K562 (cell line): Measurements from ENCODE around the gene C5orf47. TPM values are rescaled to one million over a fixed set of nuclear protein-coding genes. Genes with fewer than 3 reads are reported as not detected.
A peak's percentile ranks its signal among the peaks of the same experiment; 100 is the strongest.

Source experiments
- ATAC-seq: fragments of 200-7000 bp; cut with Tn5 transposase; 3 replicates; pipeline ENCODE4 v1.9.1; 2020; ENCODE audit warnings: moderate library complexity
- BruUV-seq: library from RNA; stranded (reverse); fragments of 400-500 nt; replicated peaks from 2 replicates; lab custom pipeline; 2021; lab: Mats Ljungman, UMichigan
- CTCF ChIA-PET: fragments of 300-600 bp; formaldehyde crosslinking; extraction: SDS; loops from one replicate; lab custom pipeline; 2021; ENCODE audit warnings: low intra/inter-chr PET ratio; lab: Yijun Ruan, JAX
- POLR2A ChIA-PET: fragments of 300-600, 350-650 bp; sonication (Branson Sonifier 250); formaldehyde crosslinking; extraction: SDS; loops from one replicate; lab custom pipeline; 2021; ENCODE audit warnings: antibody characterized with exemption, inconsistent platforms; lab: Yijun Ruan, JAX
- DNase-seq, 4 experiments: peaks; one replicate each; pipeline versions ENCODE4 v3.0.0 to v3.0.0-alpha.2; 2011 to 2018; ENCODE audit warnings: low spot score in 3 of 4, mixed read lengths in 3 of 4; ENCODE audit errors: extremely low read depth in 1 of 4
- FAIRE-seq: peaks from 2 replicates; lab custom pipeline; 2011; peaks lifted over from hg19 to GRCh38; lab: Jason Lieb, UNC
- H2AFZ ChIP-seq: 2 replicates; pipeline ENCODE4 v1.6.0; 2011; ENCODE audit warnings: low read depth, low read length, control low read depth, inconsistent platforms
- H3K27ac ChIP-seq: fragments of 200-600 bp; 3 replicates; pipeline ENCODE4 v1.8.0; 2011; ENCODE audit warnings: low read depth, mild to moderate bottlenecking, control low read depth, inconsistent platforms, low read length, moderate library complexity, mixed read lengths; ENCODE audit errors: extremely low read depth
- H3K27me3 ChIP-seq, 2 experiments: fragments of 300-600 bp in 1 of 2; 2 replicates in 1 of 2; 3 replicates in 1 of 2; pipeline versions ENCODE4 v1.6.0 to v1.8.0; 2011; ENCODE audit warnings: inconsistent platforms in 2 of 2, low read length in 2 of 2, mild to moderate bottlenecking in 1 of 2, mixed read lengths in 1 of 2, moderate library complexity in 1 of 2; ENCODE audit not compliant: control insufficient read depth in 2 of 2, insufficient read depth in 2 of 2
- H3K36me3 ChIP-seq: fragments of 300-600 bp; 3 replicates; pipeline ENCODE4 v1.8.0; 2011; ENCODE audit warnings: mild to moderate bottlenecking, low read length, inconsistent platforms; ENCODE audit not compliant: control insufficient read depth, insufficient read depth
- H3K4me1 ChIP-seq, 2 experiments: fragments of 200-600 bp in 1 of 2; replicated peaks in 1 of 2; 2 replicates in 1 of 2; 3 replicates in 1 of 2; pipeline versions ENCODE4 v1.5.1 to v1.8.0; 2011; ENCODE audit warnings: inconsistent platforms in 2 of 2, low read length in 2 of 2, mild to moderate bottlenecking in 1 of 2, mixed read lengths in 1 of 2, moderate library complexity in 1 of 2; ENCODE audit not compliant: control insufficient read depth in 2 of 2, insufficient read depth in 2 of 2
- H3K4me2 ChIP-seq: 2 replicates; pipeline ENCODE4 v1.6.1; 2011; ENCODE audit warnings: low read length, control low read depth, inconsistent platforms, mixed read lengths; ENCODE audit not compliant: insufficient read depth
- H3K4me3 ChIP-seq: fragments of 200-600 bp; sonication (generic), shearing (Covaris generic); 2 replicates; pipeline ENCODE4 v1.5.1; 2016; ENCODE audit warnings: control low read depth, inconsistent platforms
- H3K79me2 ChIP-seq: fragments of 200-600 bp; 3 replicates; pipeline ENCODE4 v1.8.0; 2011; ENCODE audit warnings: low read length, inconsistent platforms; ENCODE audit not compliant: control insufficient read depth, insufficient read depth
- H3K9ac ChIP-seq, 2 experiments: 2 replicates each; pipeline versions ENCODE4 v1.6.0 to v1.6.1; 2011; ENCODE audit warnings: low read depth in 2 of 2, low read length in 2 of 2, control low read depth in 1 of 2, inconsistent platforms in 1 of 2, mild to moderate bottlenecking in 1 of 2, mixed read lengths in 1 of 2; ENCODE audit not compliant: insufficient read depth in 1 of 2
- H3K9me1 ChIP-seq: one replicate; pipeline ENCODE4 v1.6.0; 2011; ENCODE audit warnings: inconsistent platforms, mild to moderate bottlenecking, low read length, moderate library complexity; ENCODE audit not compliant: control insufficient read depth, insufficient read depth
- H3K9me3 ChIP-seq: replicated peaks from 2 replicates; pipeline ENCODE4 v1.5.1; 2011; ENCODE audit warnings: low read depth, low read length, inconsistent platforms; ENCODE audit not compliant: control insufficient read depth, insufficient read depth
- H4K20me1 ChIP-seq: replicated peaks from 2 replicates; pipeline ENCODE4 v1.6.1; 2011; ENCODE audit warnings: low read length, inconsistent platforms, mixed read lengths; ENCODE audit not compliant: control insufficient read depth, insufficient read depth
- BCOR ChIP-seq: fragments of 450-650 bp; IDR thresholded peaks from 2 replicates; pipeline ENCODE4 v1.6.1; 2016
- CSDE1 ChIP-seq, 2 experiments: fragments of 450-650 bp; IDR thresholded peaks; 2 replicates each; pipeline ENCODE4 v1.6.1; 2016; ENCODE audit warnings: mild to moderate bottlenecking in 1 of 2
- KDM1A ChIP-seq, 2 experiments: fragments of 450-650 bp; IDR thresholded peaks; 2 replicates each; pipeline ENCODE4 v1.6.1; 2016; ENCODE audit warnings: mild to moderate bottlenecking in 2 of 2
- RBM25 ChIP-seq: fragments of 200-400 bp; formaldehyde crosslinking; IDR thresholded peaks from 2 replicates; pipeline ENCODE4 v1.6.1; 2018; ENCODE audit warnings: low read length, low read depth, moderate library complexity; ENCODE audit not compliant: severe bottlenecking
- RCOR1 ChIP-seq, 2 experiments: IDR thresholded peaks; 2 replicates each; pipeline ENCODE4 v1.6.1; 2012; ENCODE audit warnings: low read depth in 2 of 2, low read length in 2 of 2, borderline replicate concordance in 1 of 2, improper control_type of control experiment in 1 of 2
- YBX1 ChIP-seq: fragments of 450-650 bp; IDR thresholded peaks from 2 replicates; pipeline ENCODE4 v1.7.1; 2016; ENCODE audit warnings: mild to moderate bottlenecking
- ZBTB34 ChIP-seq: fragments of 250-450 bp; sonication (Bioruptor Pico); IDR thresholded peaks from 2 replicates; pipeline ENCODE4 v1.8.0; 2021; ENCODE audit warnings: mild to moderate bottlenecking, moderate library complexity
- WGBS: fragments of 100-300 bp; shearing (Covaris generic); methylation state at CpG from one replicate; pipeline ENCODE4 v1.1.6; 2016; ENCODE audit warnings: low coverage, mixed read lengths; ENCODE audit not compliant: insufficient coverage; ENCODE audit errors: missing lambda C conversion rate; 5-methylcytosine and 5-hydroxymethylcytosine counted together
- in situ Hi-C: fragments of 300-500 bp; cut with MboI; formaldehyde crosslinking; loops from 4 replicates; pipeline ENCODE4 v1.15.0; 2018; ENCODE audit warnings: inconsistent platforms, mixed read lengths
- intact Hi-C: fragments of 100-400 bp; cut with micrococcal nuclease; formaldehyde crosslinking; loops from 2 replicates; pipeline ENCODE4 v1.14.2; 2022
- polyA plus RNA-seq, 8 experiments: library from polyadenylated mRNA; depleted of rRNA in 4 of 8; stranded (reverse) in 5 of 8; unstranded in 3 of 8; fragments of >200 nt; fragmentation: Nextera tagmentation in 2 of 8; fragmentation: Illumina TruSeq in 1 of 8; extraction: Ambion mirVana in 2 of 8; extraction: Trizol in 1 of 8; gene quantifications; 2 replicates each; pipeline versions ENCODE4 v1.2.1 to v1.2.3, GENCODE V29; 2011 to 2014; ENCODE audit warnings: inconsistent platforms in 1 of 8, missing spikeins in 1 of 8
- total RNA-seq, 7 experiments: library from RNA; depleted of rRNA in 6 of 7; stranded (reverse); fragments of >200 nt in 6 of 7; fragmentation: Illumina TruSeq in 2 of 7; extraction: Trizol in 2 of 7; gene quantifications; 2 replicates each; pipeline versions ENCODE4 v1.2.1 to v1.2.3, GENCODE V29; 2011 to 2021; ENCODE audit warnings: low replicate concordance in 1 of 7
- TF ChIP-seq, protein P1 (sequence below), 3 experiments: IDR thresholded peaks in 2 of 3; conservative IDR thresholded peaks in 1 of 3; 2 replicates each; pipeline ENCODE4 v1.5.1; 2011 to 2012; ENCODE audit warnings: low read length in 3 of 3, mild to moderate bottlenecking in 3 of 3, control low read depth in 2 of 3, improper control_type of control experiment in 1 of 3, inconsistent platforms in 1 of 3, low read depth in 1 of 3, mixed read lengths in 1 of 3, moderate library complexity in 1 of 3; ENCODE audit not compliant: insufficient read depth in 2 of 3

Gene C5orf47
- total and polyA plus RNA-seq, 9 of the 15 experiments (the other 6 are each of a cell fraction or from before 2014, with no cell fraction given): 0.08 TPM; not detected in 8

- no peak overlapping the region for H3K9ac ChIP-seq
- peak overlapping the region; percentile 38 for H2AFZ ChIP-seq
- no peaks in the 10 kb centered on the region for H3K9me1 ChIP-seq
- DNase-seq: no peak
- H3K27me3 ChIP-seq: no peaks in the 10 kb centered on the region
- H3K27ac ChIP-seq: no peak overlapping the region; the same call in 2 of the 3 replicates
- intact Hi-C loops (loop anchor here (5.0 kb wide), 1 partner anchor 134 kb away; no protein-coding TSS in a partner anchor), in situ Hi-C loops (no loop called here)
- TF ChIP-seq RCOR1 (IDR thresholded peaks at IDR 0.05; ENCODE audit: borderline replicate concordance in 1 of 2, low read depth in 2 of 2, low read length in 2 of 2): peak in 1 of 2 experiments; percentile 30; a peak in 1 of 4 replicates
- no peak for TF ChIP-seq ZBTB34 (CRISPR knock-in tag)
- TF ChIP-seq, protein P1, sequence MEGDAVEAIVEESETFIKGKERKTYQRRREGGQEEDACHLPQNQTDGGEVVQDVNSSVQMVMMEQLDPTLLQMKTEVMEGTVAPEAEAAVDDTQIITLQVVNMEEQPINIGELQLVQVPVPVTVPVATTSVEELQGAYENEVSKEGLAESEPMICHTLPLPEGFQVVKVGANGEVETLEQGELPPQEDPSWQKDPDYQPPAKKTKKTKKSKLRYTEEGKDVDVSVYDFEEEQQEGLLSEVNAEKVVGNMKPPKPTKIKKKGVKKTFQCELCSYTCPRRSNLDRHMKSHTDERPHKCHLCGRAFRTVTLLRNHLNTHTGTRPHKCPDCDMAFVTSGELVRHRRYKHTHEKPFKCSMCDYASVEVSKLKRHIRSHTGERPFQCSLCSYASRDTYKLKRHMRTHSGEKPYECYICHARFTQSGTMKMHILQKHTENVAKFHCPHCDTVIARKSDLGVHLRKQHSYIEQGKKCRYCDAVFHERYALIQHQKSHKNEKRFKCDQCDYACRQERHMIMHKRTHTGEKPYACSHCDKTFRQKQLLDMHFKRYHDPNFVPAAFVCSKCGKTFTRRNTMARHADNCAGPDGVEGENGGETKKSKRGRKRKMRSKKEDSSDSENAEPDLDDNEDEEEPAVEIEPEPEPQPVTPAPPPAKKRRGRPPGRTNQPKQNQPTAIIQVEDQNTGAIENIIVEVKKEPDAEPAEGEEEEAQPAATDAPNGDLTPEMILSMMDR (IDR thresholded peaks at IDR 0.05 in 2 of 3, conservative IDR thresholded peaks at IDR 0.05 in 1 of 3; ENCODE audit: insufficient read depth in 2 of 3, low read depth in 1 of 3, low read length in 3 of 3): peak; percentile 21 to 50 (median 30); a peak in 2 of 6 replicates
- TF ChIP-seq KDM1A (IDR thresholded peaks at IDR 0.05): peak; percentile 36 to 38; a peak in 2 of 4 replicates
- peak; percentile 87 for TF ChIP-seq RBM25
- no peak for TF ChIP-seq YBX1
- TF ChIP-seq BCOR: peak; percentile 83
- no peak for TF ChIP-seq CSDE1 (IDR thresholded peaks at IDR 0.05)
- no peaks in the 10 kb centered on the region; the same call in 1 of the 2 replicates for H3K9me3 ChIP-seq
- ATAC-seq: no peak
- no peaks in the 10 kb centered on the region for H4K20me1 ChIP-seq
- WGBS: 83% methylated on average over 18 of the region's 18 CpGs
- H3K79me2 ChIP-seq: no peaks in the 10 kb centered on the region
- BruUV-seq: no TSS peak
- ChIA-PET CTCF (interaction anchor here (5.4 kb wide), 1 partner anchor 354 kb away, joined by 66 read pairs; the partner anchor contains the start of gene BOD1), POLR2A (interaction anchor here (0.6 to 1.2 kb wide), 4 partner anchors 9 to 196 kb away, joined by 3 to 7 read pairs (median 4); no protein-coding TSS in a partner anchor)
- no peak for FAIRE-seq
- no peaks in the 10 kb centered on the region for H3K36me3 ChIP-seq
- peaks cover 28 to 39% of the 10 kb centered on the region in 2 experiments for H3K4me1 ChIP-seq
- H3K4me2 ChIP-seq: no peak overlapping the region
- H3K4me3 ChIP-seq: no peak overlapping the region
These were observed 17.9 kb upstream of the C5orf47 start for GRCh38 chr5:173970878-173971650.
